GM21367 (cell line): Measurements from ENCODE around the gene IRF4.

Experiments used
- ATAC-seq: cut with Tn5 transposase; IDR thresholded peaks from one replicate; pipeline ENCODE4 v1.9.1; 2021; ENCODE audit not compliant: unreplicated experiment

The IRF4 gene

GRCh38 chr6:352896-353470 is 38.6 kb upstream of the IRF4 start:
- ATAC-seq = no peak

- ATAC-seq = no peak
Observed at GRCh38 chr6:353642-354614, 37.6 kb upstream of the IRF4 start.

GRCh38 chr6:354631-355280 is 36.8 kb upstream of the IRF4 start:
- no peak for ATAC-seq

GRCh38 chr6:355373-356208 is 36.0 kb upstream of the IRF4 start:
- no peak for ATAC-seq

- ATAC-seq = peak; percentile 42
Observed at GRCh38 chr6:356828-357251, 34.7 kb upstream of the IRF4 start.

GRCh38 chr6:357261-357790 is 34.2 kb upstream of the IRF4 start:
- ATAC-seq = no peak

GRCh38 chr6:357791-358341 is 33.7 kb upstream of the IRF4 start:
- no peak for ATAC-seq

GRCh38 chr6:358432-358831 is 33.1 kb upstream of the IRF4 start:
- ATAC-seq = no peak

GRCh38 chr6:358847-359246 is 32.7 kb upstream of the IRF4 start:
- ATAC-seq = no peak

GRCh38 chr6:359261-360035 is 32.1 kb upstream of the IRF4 start:
- ATAC-seq = no peak

GRCh38 chr6:360349-360748 is 31.2 kb upstream of the IRF4 start:
- no peak for ATAC-seq

GRCh38 chr6:360764-361373 is 30.7 kb upstream of the IRF4 start:
- ATAC-seq = no peak

GRCh38 chr6:361411-362132 is 30.0 kb upstream of the IRF4 start:
- no peak for ATAC-seq

- ATAC-seq = no peak
Observed at GRCh38 chr6:362231-362923, 29.2 kb upstream of the IRF4 start.

GRCh38 chr6:362924-363249 is 28.7 kb upstream of the IRF4 start:
- no peak for ATAC-seq

- no peak for ATAC-seq
Observed at GRCh38 chr6:363291-363690, 28.3 kb upstream of the IRF4 start.

- ATAC-seq = no peak
Observed at GRCh38 chr6:363909-364308, 27.6 kb upstream of the IRF4 start.
